ENCODE measurements around the gene PGA4.
"Not testable (repeated sequence)": the region's sequence is repeated elsewhere in the genome, so short reads cannot be mapped to it uniquely, and the experiment has no call there.

PGA4 gene

DNA sequence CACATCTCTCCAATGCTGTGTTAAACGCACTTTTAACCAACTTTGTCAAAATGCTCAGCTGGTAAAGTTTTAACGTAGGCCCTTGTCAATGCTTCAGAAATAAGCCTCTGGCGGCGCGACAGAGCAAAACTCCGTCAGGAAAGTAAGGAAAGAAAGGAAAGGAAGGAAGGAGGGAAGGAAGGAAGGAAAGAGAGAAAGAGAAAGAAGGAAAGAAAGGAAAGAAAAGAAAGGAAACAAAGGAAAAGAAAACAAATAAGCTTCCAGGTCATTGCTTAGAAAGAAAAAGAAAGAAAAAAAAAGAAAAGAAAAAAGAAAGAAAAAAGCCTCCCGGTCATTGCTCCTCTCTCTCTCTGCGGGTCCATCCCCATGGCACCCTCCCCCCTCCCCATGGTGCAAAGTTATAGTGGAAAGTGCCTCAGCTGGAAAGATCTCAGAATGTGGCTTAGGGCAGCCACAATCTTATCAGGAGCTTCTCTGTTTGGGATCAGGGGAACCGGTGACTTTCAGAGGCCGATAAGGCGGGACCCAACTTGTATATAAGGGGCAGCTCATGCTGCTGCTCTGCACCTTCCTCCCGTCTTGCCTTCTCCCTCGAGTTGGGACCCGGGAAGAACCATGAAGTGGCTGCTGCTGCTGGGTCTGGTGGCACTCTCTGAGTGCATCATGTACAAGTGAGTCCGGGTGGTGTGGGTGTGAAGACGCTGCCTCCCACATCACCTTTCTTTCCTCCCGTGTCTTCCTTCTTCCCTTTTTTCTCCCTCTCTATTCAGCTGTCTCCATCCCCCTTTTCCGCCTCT is 19.0 kb upstream of the PGA4 start, which contains the start of gene PGA3:
TSS of gene PGA3 (plus strand) at position 566 of the 797 bp plus-strand sequence. CDS start at position 616, 50 bp downstream.
- H3K9ac ChIP-seq (ENCODE audit: low read length in 5 of 5); H3K27ac ChIP-seq (ENCODE audit: low read depth, low read length); H3K36me3 ChIP-seq (ENCODE audit: control insufficient read depth in 5 of 5, insufficient read depth in 5 of 5, low read length in 5 of 5); H3K4me3 ChIP-seq (ENCODE audit: low read depth in 1 of 5, low read length in 5 of 5); H3K4me1 ChIP-seq (ENCODE audit: control insufficient read depth in 5 of 5, insufficient read depth in 5 of 5, low read length in 5 of 5); H3K27me3 ChIP-seq (ENCODE audit: control insufficient read depth in 5 of 5, insufficient read depth in 4 of 5, low read length in 5 of 5): not testable (repeated sequence)
- H3K9me3 ChIP-seq (ENCODE audit: control insufficient read depth in 5 of 5, low read length in 5 of 5): peaks cover 0 to 12% (median 11%) of the 10 kb centered on the region in 5 donors

GRCh38 chr11:61203873-61204272 is 18.3 kb upstream of the PGA4 start:
- not testable (repeated sequence) for H3K27ac ChIP-seq (ENCODE audit: low read depth, low read length); H3K4me1 ChIP-seq (ENCODE audit: control insufficient read depth in 5 of 5, insufficient read depth in 5 of 5, low read length in 5 of 5); H3K27me3 ChIP-seq (ENCODE audit: control insufficient read depth in 5 of 5, insufficient read depth in 4 of 5, low read length in 5 of 5); H3K9ac ChIP-seq (ENCODE audit: low read length in 5 of 5); H3K9me3 ChIP-seq (ENCODE audit: control insufficient read depth in 5 of 5, low read length in 5 of 5); H3K36me3 ChIP-seq (ENCODE audit: control insufficient read depth in 5 of 5, insufficient read depth in 5 of 5, low read length in 5 of 5); H3K4me3 ChIP-seq (ENCODE audit: low read depth in 1 of 5, low read length in 5 of 5)

GRCh38 chr11:61204502-61205059 is 17.6 kb upstream of the PGA4 start:
- not testable (repeated sequence) for H3K36me3 ChIP-seq (ENCODE audit: control insufficient read depth in 5 of 5, insufficient read depth in 5 of 5, low read length in 5 of 5); H3K9me3 ChIP-seq (ENCODE audit: control insufficient read depth in 5 of 5, low read length in 5 of 5); H3K9ac ChIP-seq (ENCODE audit: low read length in 5 of 5)

DNA sequence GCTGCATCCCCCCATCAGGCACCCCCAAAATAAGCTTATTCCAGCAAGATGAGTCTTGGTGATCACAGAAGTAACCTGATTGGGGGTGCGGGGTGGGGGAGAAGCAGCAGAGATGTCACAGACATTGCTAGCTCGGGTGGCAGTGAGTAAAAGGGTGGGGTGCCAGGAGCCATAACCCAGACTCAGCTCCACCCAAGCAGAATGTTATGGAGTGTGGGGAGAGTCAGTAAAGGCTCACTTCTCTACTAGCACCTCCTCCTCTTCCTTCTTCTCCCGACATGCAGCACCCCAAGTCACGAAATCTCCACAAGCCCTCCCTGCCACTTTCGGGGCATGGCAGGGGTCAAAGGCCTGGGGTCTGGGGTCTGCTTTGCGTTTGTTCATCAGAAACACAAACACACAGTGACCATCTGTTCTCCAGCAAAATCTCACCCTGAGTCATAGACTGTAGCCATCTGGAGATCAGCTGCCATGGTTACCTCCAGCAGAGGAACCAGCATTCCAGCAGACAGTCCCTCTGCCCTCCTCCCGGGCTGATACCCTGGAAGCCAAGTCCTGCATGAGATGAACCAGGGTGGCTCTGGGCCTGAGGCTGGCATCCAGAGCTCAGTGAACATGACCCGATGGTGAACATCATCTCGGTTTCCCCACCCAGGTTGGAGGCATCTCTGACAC is 14.4 kb upstream of the PGA4 start:
- not testable (repeated sequence) for H3K4me3 ChIP-seq (ENCODE audit: low read depth in 1 of 5, low read length in 5 of 5); H3K36me3 ChIP-seq (ENCODE audit: control insufficient read depth in 5 of 5, insufficient read depth in 5 of 5, low read length in 5 of 5); H3K9ac ChIP-seq (ENCODE audit: low read length in 5 of 5); H3K9me3 ChIP-seq (ENCODE audit: control insufficient read depth in 5 of 5, low read length in 5 of 5); H3K27me3 ChIP-seq (ENCODE audit: control insufficient read depth in 5 of 5, insufficient read depth in 4 of 5, low read length in 5 of 5); H3K27ac ChIP-seq (ENCODE audit: low read depth, low read length); H3K4me1 ChIP-seq (ENCODE audit: control insufficient read depth in 5 of 5, insufficient read depth in 5 of 5, low read length in 5 of 5)

More at GRCh38 chr11:61204502-61205059, 17.6 kb upstream of the PGA4 start:
- H3K4me1 ChIP-seq (ENCODE audit: control insufficient read depth in 5 of 5, insufficient read depth in 5 of 5, low read length in 5 of 5); H3K27me3 ChIP-seq (ENCODE audit: control insufficient read depth in 5 of 5, insufficient read depth in 4 of 5, low read length in 5 of 5); H3K4me3 ChIP-seq (ENCODE audit: low read depth in 1 of 5, low read length in 5 of 5); H3K27ac ChIP-seq (ENCODE audit: low read depth, low read length): not testable (repeated sequence)

GRCh38 chr11:61210629-61211028 is 11.5 kb upstream of the PGA4 start:
- H3K9me3 ChIP-seq (ENCODE audit: control insufficient read depth in 5 of 5, low read length in 5 of 5); H3K27ac ChIP-seq (ENCODE audit: low read depth, low read length); H3K27me3 ChIP-seq (ENCODE audit: control insufficient read depth in 5 of 5, insufficient read depth in 4 of 5, low read length in 5 of 5); H3K9ac ChIP-seq (ENCODE audit: low read length in 5 of 5); H3K4me1 ChIP-seq (ENCODE audit: control insufficient read depth in 5 of 5, insufficient read depth in 5 of 5, low read length in 5 of 5); H3K36me3 ChIP-seq (ENCODE audit: control insufficient read depth in 5 of 5, insufficient read depth in 5 of 5, low read length in 5 of 5); H3K4me3 ChIP-seq (ENCODE audit: low read depth in 1 of 5, low read length in 5 of 5): not testable (repeated sequence)

GRCh38 chr11:61211327-61211952 is 10.7 kb upstream of the PGA4 start:
- H3K4me3 ChIP-seq (ENCODE audit: low read depth in 1 of 5, low read length in 5 of 5); H3K9me3 ChIP-seq (ENCODE audit: control insufficient read depth in 5 of 5, low read length in 5 of 5); H3K27ac ChIP-seq (ENCODE audit: low read depth, low read length): not testable (repeated sequence)

GRCh38 chr11:61212202-61212601 is 9.9 kb upstream of the PGA4 start:
- H3K9ac ChIP-seq (ENCODE audit: low read length in 5 of 5); H3K27me3 ChIP-seq (ENCODE audit: control insufficient read depth in 5 of 5, insufficient read depth in 4 of 5, low read length in 5 of 5); H3K4me3 ChIP-seq (ENCODE audit: low read depth in 1 of 5, low read length in 5 of 5); H3K9me3 ChIP-seq (ENCODE audit: control insufficient read depth in 5 of 5, low read length in 5 of 5); H3K4me1 ChIP-seq (ENCODE audit: control insufficient read depth in 5 of 5, insufficient read depth in 5 of 5, low read length in 5 of 5); H3K36me3 ChIP-seq (ENCODE audit: control insufficient read depth in 5 of 5, insufficient read depth in 5 of 5, low read length in 5 of 5); H3K27ac ChIP-seq (ENCODE audit: low read depth, low read length): not testable (repeated sequence)

More at GRCh38 chr11:61211327-61211952, 10.7 kb upstream of the PGA4 start:
- not testable (repeated sequence) for H3K4me1 ChIP-seq (ENCODE audit: control insufficient read depth in 5 of 5, insufficient read depth in 5 of 5, low read length in 5 of 5); H3K9ac ChIP-seq (ENCODE audit: low read length in 5 of 5); H3K27me3 ChIP-seq (ENCODE audit: control insufficient read depth in 5 of 5, insufficient read depth in 4 of 5, low read length in 5 of 5); H3K36me3 ChIP-seq (ENCODE audit: control insufficient read depth in 5 of 5, insufficient read depth in 5 of 5, low read length in 5 of 5)

GRCh38 chr11:61213711-61214324 is 8.3 kb upstream of the PGA4 start:
- not testable (repeated sequence) for H3K36me3 ChIP-seq (ENCODE audit: control insufficient read depth in 5 of 5, insufficient read depth in 5 of 5, low read length in 5 of 5); H3K27ac ChIP-seq (ENCODE audit: low read depth, low read length); H3K27me3 ChIP-seq (ENCODE audit: control insufficient read depth in 5 of 5, insufficient read depth in 4 of 5, low read length in 5 of 5); H3K4me1 ChIP-seq (ENCODE audit: control insufficient read depth in 5 of 5, insufficient read depth in 5 of 5, low read length in 5 of 5); H3K9me3 ChIP-seq (ENCODE audit: control insufficient read depth in 5 of 5, low read length in 5 of 5); H3K9ac ChIP-seq (ENCODE audit: low read length in 5 of 5); H3K4me3 ChIP-seq (ENCODE audit: low read depth in 1 of 5, low read length in 5 of 5)

DNA sequence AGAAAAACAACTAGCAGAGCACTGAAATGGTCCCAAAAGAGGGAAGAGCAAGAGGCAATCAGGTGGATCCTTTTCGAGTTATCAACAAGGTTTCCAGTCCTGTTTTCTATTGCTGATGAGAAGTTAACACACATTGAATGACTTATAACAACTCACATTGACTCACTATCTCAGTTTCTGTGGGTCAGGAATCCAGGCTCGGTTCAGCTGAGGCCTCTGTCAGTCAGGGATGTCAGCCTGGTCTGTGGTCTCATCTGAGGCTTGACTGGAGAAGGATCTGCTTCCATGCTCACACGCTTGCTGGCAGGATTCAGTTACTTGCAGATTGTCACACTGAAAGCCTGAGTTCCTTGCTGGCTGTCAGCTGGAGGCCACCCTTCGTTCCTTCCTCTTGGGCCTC is 3.8 kb upstream of the PGA4 start:
- not testable (repeated sequence) for H3K27ac ChIP-seq (ENCODE audit: low read depth, low read length); H3K4me1 ChIP-seq (ENCODE audit: control insufficient read depth in 5 of 5, insufficient read depth in 5 of 5, low read length in 5 of 5); H3K27me3 ChIP-seq (ENCODE audit: control insufficient read depth in 5 of 5, insufficient read depth in 4 of 5, low read length in 5 of 5); H3K9ac ChIP-seq (ENCODE audit: low read length in 5 of 5); H3K36me3 ChIP-seq (ENCODE audit: control insufficient read depth in 5 of 5, insufficient read depth in 5 of 5, low read length in 5 of 5); H3K9me3 ChIP-seq (ENCODE audit: control insufficient read depth in 5 of 5, low read length in 5 of 5); H3K4me3 ChIP-seq (ENCODE audit: low read depth in 1 of 5, low read length in 5 of 5)

- not testable (repeated sequence) for H3K27ac ChIP-seq (ENCODE audit: low read depth, low read length); H3K27me3 ChIP-seq (ENCODE audit: control insufficient read depth in 5 of 5, insufficient read depth in 4 of 5, low read length in 5 of 5); H3K9me3 ChIP-seq (ENCODE audit: control insufficient read depth in 5 of 5, low read length in 5 of 5); H3K9ac ChIP-seq (ENCODE audit: low read length in 5 of 5); H3K36me3 ChIP-seq (ENCODE audit: control insufficient read depth in 5 of 5, insufficient read depth in 5 of 5, low read length in 5 of 5); H3K4me3 ChIP-seq (ENCODE audit: low read depth in 1 of 5, low read length in 5 of 5); H3K4me1 ChIP-seq (ENCODE audit: control insufficient read depth in 5 of 5, insufficient read depth in 5 of 5, low read length in 5 of 5)
Observed at GRCh38 chr11:61219016-61219415, 3.1 kb upstream of the PGA4 start.
